GM23338 (cell line): Measurements from ENCODE around the gene TRIM27.

Source experiments
- EZH2 ChIP-seq: fragments of 200-600 bp; sonication (generic); IDR thresholded peaks from one replicate; pipeline ENCODE4 v1.8.0; 2017; ENCODE audit warnings: antibody characterized with exemption, mild to moderate bottlenecking, low read depth; ENCODE audit not compliant: unreplicated experiment
- EZH2phosphoT487 ChIP-seq: fragments of 200-600 bp; sonication (generic); IDR thresholded peaks from one replicate; pipeline ENCODE4 v1.8.1; 2018; ENCODE audit warnings: antibody characterized with exemption; ENCODE audit not compliant: unreplicated experiment
- JUNB ChIP-seq: IDR thresholded peaks from one replicate; pipeline ENCODE4 v1.6.1; 2016; ENCODE audit warnings: antibody characterized with exemption; ENCODE audit not compliant: unreplicated experiment
- POLR2AphosphoS5 ChIP-seq: IDR thresholded peaks from 2 replicates; pipeline ENCODE4 v1.6.1; 2016; ENCODE audit warnings: antibody characterized with exemption, low read depth
- ZNF114 ChIP-seq: fragments of 250-450 bp; sonication (Bioruptor Pico); IDR thresholded peaks from 2 replicates; pipeline ENCODE4 v1.5.0; 2020; ENCODE audit warnings: mild to moderate bottlenecking, moderate library complexity
- TF ChIP-seq, protein P1 (sequence below), 2 experiments: fragments of 200-600 bp in 1 of 2; sonication (generic) in 1 of 2; conservative IDR thresholded peaks; 2 replicates each; pipeline versions ENCODE4 v1.5.1 to v1.6.1; 2016 to 2017; ENCODE audit warnings: antibody characterized with exemption in 2 of 2, low read depth in 2 of 2, mild to moderate bottlenecking in 2 of 2, moderate library complexity in 1 of 2
- TF ChIP-seq, protein P2 (sequence below): IDR thresholded peaks from one replicate; pipeline ENCODE4 v1.6.1; 2018; ENCODE audit warnings: antibody characterized with exemption; ENCODE audit not compliant: unreplicated experiment

DNA sequence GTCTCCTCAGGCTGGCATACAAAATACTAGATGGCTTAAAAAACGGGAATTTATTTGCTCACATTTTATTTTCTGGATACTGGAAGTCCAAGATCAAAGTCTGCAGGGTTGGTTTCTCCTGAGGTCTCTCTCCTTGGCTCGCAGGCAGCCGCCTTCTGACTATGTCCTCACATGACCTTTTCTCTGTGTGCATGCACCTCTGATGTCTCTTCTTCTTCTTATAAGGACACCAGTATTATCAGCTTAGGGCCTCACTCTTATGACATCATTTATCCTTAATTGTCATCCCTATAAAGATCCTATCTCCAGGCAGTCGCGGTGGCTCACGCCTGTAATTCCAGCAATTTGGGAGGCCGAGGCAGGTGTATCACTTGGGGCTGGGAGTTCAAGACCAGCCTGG lies 9.3 kb upstream of the TRIM27 start:
- TF ChIP-seq POLR2AphosphoS5 (no peak), ZNF114 (no peak), JUNB (no peak), EZH2phosphoT487 (no peak), EZH2 (no peak)
- TF ChIP-seq, protein P1, sequence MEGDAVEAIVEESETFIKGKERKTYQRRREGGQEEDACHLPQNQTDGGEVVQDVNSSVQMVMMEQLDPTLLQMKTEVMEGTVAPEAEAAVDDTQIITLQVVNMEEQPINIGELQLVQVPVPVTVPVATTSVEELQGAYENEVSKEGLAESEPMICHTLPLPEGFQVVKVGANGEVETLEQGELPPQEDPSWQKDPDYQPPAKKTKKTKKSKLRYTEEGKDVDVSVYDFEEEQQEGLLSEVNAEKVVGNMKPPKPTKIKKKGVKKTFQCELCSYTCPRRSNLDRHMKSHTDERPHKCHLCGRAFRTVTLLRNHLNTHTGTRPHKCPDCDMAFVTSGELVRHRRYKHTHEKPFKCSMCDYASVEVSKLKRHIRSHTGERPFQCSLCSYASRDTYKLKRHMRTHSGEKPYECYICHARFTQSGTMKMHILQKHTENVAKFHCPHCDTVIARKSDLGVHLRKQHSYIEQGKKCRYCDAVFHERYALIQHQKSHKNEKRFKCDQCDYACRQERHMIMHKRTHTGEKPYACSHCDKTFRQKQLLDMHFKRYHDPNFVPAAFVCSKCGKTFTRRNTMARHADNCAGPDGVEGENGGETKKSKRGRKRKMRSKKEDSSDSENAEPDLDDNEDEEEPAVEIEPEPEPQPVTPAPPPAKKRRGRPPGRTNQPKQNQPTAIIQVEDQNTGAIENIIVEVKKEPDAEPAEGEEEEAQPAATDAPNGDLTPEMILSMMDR (conservative IDR thresholded peaks at IDR 0.05; ENCODE audit: low read depth in 2 of 2) = no peak
- TF ChIP-seq, protein P2, sequence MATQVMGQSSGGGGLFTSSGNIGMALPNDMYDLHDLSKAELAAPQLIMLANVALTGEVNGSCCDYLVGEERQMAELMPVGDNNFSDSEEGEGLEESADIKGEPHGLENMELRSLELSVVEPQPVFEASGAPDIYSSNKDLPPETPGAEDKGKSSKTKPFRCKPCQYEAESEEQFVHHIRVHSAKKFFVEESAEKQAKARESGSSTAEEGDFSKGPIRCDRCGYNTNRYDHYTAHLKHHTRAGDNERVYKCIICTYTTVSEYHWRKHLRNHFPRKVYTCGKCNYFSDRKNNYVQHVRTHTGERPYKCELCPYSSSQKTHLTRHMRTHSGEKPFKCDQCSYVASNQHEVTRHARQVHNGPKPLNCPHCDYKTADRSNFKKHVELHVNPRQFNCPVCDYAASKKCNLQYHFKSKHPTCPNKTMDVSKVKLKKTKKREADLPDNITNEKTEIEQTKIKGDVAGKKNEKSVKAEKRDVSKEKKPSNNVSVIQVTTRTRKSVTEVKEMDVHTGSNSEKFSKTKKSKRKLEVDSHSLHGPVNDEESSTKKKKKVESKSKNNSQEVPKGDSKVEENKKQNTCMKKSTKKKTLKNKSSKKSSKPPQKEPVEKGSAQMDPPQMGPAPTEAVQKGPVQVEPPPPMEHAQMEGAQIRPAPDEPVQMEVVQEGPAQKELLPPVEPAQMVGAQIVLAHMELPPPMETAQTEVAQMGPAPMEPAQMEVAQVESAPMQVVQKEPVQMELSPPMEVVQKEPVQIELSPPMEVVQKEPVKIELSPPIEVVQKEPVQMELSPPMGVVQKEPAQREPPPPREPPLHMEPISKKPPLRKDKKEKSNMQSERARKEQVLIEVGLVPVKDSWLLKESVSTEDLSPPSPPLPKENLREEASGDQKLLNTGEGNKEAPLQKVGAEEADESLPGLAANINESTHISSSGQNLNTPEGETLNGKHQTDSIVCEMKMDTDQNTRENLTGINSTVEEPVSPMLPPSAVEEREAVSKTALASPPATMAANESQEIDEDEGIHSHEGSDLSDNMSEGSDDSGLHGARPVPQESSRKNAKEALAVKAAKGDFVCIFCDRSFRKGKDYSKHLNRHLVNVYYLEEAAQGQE = no peak
